ENCODE results near the gene TMEM222. TPM values are rescaled to one million over a fixed set of nuclear protein-coding genes. Genes with fewer than 3 reads are reported as not detected.

TMEM222 gene
- total RNA-seq, 1 donor from 2014 or later: 19.4 TPM

DNA sequence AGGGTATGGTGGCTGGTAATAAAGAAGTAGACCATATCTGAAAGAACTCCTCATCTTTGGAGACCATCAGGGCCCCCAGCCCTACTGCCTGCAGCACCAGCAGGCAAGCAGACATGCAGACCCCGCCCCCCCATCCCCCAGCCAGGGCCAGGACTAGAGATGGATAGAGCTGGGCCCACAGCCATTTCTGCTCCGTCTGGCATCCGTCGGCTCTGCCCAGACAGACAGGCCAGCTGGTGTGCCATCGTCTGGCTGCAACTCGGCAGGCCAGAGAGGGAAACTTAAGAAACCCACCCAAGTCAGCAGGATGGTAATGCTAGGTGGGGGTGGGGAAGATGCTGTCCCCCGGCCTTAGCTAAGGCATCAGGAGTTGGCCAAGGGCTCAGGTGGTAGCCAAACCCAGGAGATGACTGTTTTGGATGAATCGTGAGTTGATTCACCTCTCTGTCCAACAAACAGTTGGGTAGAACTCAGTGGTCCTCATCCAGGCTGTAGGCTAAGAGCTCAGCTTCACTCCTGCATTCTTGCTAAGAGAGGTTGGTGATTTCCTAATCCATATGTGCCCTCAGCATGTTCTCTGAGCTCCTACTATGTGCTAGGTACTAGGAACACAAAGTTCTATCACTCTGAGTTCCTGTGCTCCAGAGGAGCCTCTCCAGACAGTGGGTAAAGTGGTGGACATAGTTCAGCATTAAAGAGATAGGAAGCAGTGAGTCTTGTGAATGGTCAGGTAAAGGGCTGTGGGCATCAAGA lies 23.2 kb upstream of the TMEM222 start:
- H3K9me3 ChIP-seq (replicated peaks): no peaks in the 10 kb centered on the region
- no peak overlapping the region for H3K4me3 ChIP-seq
- H3K4me1 ChIP-seq: peaks cover 43% of the 10 kb centered on the region
- no peaks in the 10 kb centered on the region for H3K27me3 ChIP-seq (ENCODE audit: low read depth)
- H3K27ac ChIP-seq (replicated peaks): peak overlapping the region; percentile 88
- intact Hi-C loops (cut with micrococcal nuclease): loop anchor here (10.0 kb wide), 1 partner anchor 376 kb away; the partner anchor contains the start of gene IFI6
- H3K36me3 ChIP-seq: peaks cover 67% of the 10 kb centered on the region
- TF ChIP-seq, protein P1, sequence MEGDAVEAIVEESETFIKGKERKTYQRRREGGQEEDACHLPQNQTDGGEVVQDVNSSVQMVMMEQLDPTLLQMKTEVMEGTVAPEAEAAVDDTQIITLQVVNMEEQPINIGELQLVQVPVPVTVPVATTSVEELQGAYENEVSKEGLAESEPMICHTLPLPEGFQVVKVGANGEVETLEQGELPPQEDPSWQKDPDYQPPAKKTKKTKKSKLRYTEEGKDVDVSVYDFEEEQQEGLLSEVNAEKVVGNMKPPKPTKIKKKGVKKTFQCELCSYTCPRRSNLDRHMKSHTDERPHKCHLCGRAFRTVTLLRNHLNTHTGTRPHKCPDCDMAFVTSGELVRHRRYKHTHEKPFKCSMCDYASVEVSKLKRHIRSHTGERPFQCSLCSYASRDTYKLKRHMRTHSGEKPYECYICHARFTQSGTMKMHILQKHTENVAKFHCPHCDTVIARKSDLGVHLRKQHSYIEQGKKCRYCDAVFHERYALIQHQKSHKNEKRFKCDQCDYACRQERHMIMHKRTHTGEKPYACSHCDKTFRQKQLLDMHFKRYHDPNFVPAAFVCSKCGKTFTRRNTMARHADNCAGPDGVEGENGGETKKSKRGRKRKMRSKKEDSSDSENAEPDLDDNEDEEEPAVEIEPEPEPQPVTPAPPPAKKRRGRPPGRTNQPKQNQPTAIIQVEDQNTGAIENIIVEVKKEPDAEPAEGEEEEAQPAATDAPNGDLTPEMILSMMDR (IDR thresholded peaks at IDR 0.05; ENCODE audit: borderline replicate concordance): no peak
- DNase-seq: no peak

DNA sequence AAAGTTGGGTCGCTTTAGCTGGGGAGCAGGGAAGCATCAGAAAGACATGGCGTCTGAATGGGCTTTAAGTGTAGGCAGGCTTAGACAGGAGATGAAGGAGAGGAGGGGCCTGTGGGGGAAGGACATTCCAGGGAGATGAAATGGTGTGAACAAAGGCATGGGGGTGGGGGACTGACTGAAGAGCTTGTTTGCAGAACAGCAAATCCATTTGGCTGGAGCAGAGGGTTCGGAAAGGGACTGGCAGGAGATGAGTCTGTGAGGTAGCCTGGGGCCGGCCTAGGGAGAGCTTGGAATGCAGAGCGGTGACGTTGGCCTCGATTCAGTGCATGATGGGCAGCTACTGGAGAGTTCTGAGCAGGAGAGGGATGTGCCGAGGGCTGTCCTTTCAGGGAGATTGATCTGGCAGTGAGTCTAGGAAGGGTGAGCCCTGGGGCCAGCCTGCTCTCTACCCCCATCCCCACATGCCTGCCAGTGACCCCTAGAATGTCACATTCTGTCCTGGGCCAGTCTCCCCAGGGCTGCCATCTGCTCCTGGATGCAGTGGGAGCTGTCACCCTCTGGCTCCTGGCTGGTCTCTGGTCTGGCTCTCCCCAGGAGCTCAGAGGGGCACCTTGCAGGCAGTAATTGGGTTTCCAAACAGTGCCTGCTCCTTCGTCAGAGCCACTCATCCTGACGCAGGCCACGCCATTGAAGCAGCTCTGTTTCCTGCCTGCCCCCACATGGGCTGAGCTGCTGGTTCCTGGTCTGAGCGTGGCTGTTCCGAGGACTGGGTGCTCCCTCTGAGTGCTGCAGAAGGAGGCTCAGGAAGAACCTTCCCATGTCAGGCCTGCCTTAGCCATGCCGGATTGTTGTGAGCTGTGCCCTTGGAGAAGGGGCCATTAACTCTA lies 22.3 kb upstream of the TMEM222 start:
- DNase-seq: peak; percentile 67
- no peaks in the 10 kb centered on the region for H3K9me3 ChIP-seq (replicated peaks)
- H3K27ac ChIP-seq (replicated peaks): peak overlapping the region; percentile 88
- no peaks in the 10 kb centered on the region for H3K27me3 ChIP-seq (ENCODE audit: low read depth)
- TF ChIP-seq, protein P1 (IDR thresholded peaks at IDR 0.05; ENCODE audit: borderline replicate concordance): no peak
- intact Hi-C loops (cut with micrococcal nuclease): loop anchor here (5.0 to 10.0 kb wide), 3 partner anchors 93 to 375 kb away; partner anchors contain the start of genes GPR3 and IFI6
- peaks cover 43% of the 10 kb centered on the region for H3K4me1 ChIP-seq
- no peak overlapping the region for H3K4me3 ChIP-seq
- H3K36me3 ChIP-seq: peaks cover 67% of the 10 kb centered on the region

- DNase-seq: peak; percentile 80
- intact Hi-C loops (cut with micrococcal nuclease): loop anchor here (5.0 kb wide), 2 partner anchors 92 to 307 kb away; partner anchors contain the start of gene GPR3
- TF ChIP-seq, protein P1 (IDR thresholded peaks at IDR 0.05; ENCODE audit: borderline replicate concordance): peak; percentile 100
- peak overlapping the region; percentile 88 for H3K27ac ChIP-seq (replicated peaks)
- peaks cover 67% of the 10 kb centered on the region for H3K36me3 ChIP-seq
- peaks cover 43% of the 10 kb centered on the region for H3K4me1 ChIP-seq
- no peak overlapping the region for H3K4me3 ChIP-seq
- no peaks in the 10 kb centered on the region for H3K27me3 ChIP-seq (ENCODE audit: low read depth)
- H3K9me3 ChIP-seq (replicated peaks): no peaks in the 10 kb centered on the region
Measured at GRCh38 chr1:27300341-27301051, 21.5 kb upstream of the TMEM222 start.

- H3K36me3 ChIP-seq: peaks cover 65% of the 10 kb centered on the region
- TF ChIP-seq, protein P1 (IDR thresholded peaks at IDR 0.05; ENCODE audit: borderline replicate concordance): no peak
- intact Hi-C loops (cut with micrococcal nuclease): loop anchor here (5.0 kb wide), 2 partner anchors 91 to 306 kb away; partner anchors contain the start of gene GPR3
- no peak overlapping the region for H3K4me3 ChIP-seq
- peak overlapping the region; percentile 88 for H3K27ac ChIP-seq (replicated peaks)
- H3K9me3 ChIP-seq (replicated peaks): no peaks in the 10 kb centered on the region
- H3K4me1 ChIP-seq: peaks cover 43% of the 10 kb centered on the region
- no peak for DNase-seq
- H3K27me3 ChIP-seq (ENCODE audit: low read depth): no peaks in the 10 kb centered on the region
Measured at GRCh38 chr1:27301052-27301422, 20.9 kb upstream of the TMEM222 start.

Data from left ventricle myocardium inferior (tissue), 1 donor.